Subcutaneous abdominal adipose tissue (tissue), 5 donors: ENCODE results near the gene KIAA1671.

ENCODE experiments used
- H3K27ac ChIP-seq: one replicate; pipeline ENCODE4 v1.7.0; 2013; ENCODE audit warnings: low read depth, mild to moderate bottlenecking, inconsistent platforms, low read length, moderate library complexity
- H3K27me3 ChIP-seq, 5 donors: one replicate each; pipeline ENCODE4 v1.7.0; 2013; ENCODE audit warnings: low read length in 5 of 5, inconsistent platforms in 1 of 5; ENCODE audit not compliant: control insufficient read depth in 5 of 5, insufficient read depth in 4 of 5
- H3K36me3 ChIP-seq, 5 donors: one replicate each; pipeline ENCODE4 v1.7.0; 2013; ENCODE audit warnings: low read length in 5 of 5; ENCODE audit not compliant: control insufficient read depth in 5 of 5, insufficient read depth in 5 of 5
- H3K4me1 ChIP-seq, 5 donors: one replicate each; pipeline ENCODE4 v1.7.0; 2013; ENCODE audit warnings: low read length in 5 of 5, mild to moderate bottlenecking in 3 of 5, moderate library complexity in 1 of 5; ENCODE audit not compliant: control insufficient read depth in 5 of 5, insufficient read depth in 5 of 5
- H3K4me3 ChIP-seq, 5 donors: one replicate each; pipeline ENCODE4 v1.7.0; 2013; ENCODE audit warnings: low read length in 5 of 5, low read depth in 1 of 5
- H3K9ac ChIP-seq, 5 donors: one replicate each; pipeline ENCODE4 v1.7.0; 2013; ENCODE audit warnings: low read length in 5 of 5, mild to moderate bottlenecking in 4 of 5, moderate library complexity in 3 of 5
- H3K9me3 ChIP-seq, 5 donors: one replicate each; pipeline ENCODE4 v1.7.0; 2013; ENCODE audit warnings: low read length in 5 of 5; ENCODE audit not compliant: control insufficient read depth in 5 of 5
- donor health status: healthy.
- donor health status: healthy.
- donor health status: healthy.
- donor health status: healthy.
- donor health status: healthy.

KIAA1671 gene

DNA sequence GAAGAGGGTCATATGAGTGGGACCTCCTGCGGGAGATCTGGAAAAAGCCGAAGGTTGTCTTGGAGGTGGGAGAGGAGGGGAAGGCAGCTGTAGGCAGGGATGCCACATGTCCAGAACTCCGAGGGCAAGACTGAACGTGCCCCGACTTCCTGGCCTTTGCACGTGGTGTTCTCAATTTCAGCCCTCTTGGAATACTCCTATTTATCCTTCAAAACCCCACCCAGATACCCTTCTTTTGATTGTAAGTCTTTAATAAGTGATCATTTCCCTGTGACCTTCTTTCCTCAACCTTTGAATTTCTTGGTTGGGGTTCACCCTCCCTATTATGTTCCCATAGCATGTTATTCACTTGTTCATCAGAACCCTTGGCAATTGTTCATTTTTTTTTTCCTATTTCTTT is 151.9 kb downstream of the KIAA1671 start:
- no peak overlapping the region for H3K4me3 ChIP-seq
- no peaks in the 10 kb centered on the region for H3K36me3 ChIP-seq
- H3K27me3 ChIP-seq: peaks cover 0 to 3% (median 0%) of the 10 kb centered on the region in 5 donors
- peaks cover 0 to 3% (median 0%) of the 10 kb centered on the region in 5 donors for H3K9me3 ChIP-seq
- no peak overlapping the region for H3K27ac ChIP-seq
- H3K9ac ChIP-seq: no peak overlapping the region
- H3K4me1 ChIP-seq: peaks cover 0 to 3% (median 0%) of the 10 kb centered on the region in 5 donors

DNA sequence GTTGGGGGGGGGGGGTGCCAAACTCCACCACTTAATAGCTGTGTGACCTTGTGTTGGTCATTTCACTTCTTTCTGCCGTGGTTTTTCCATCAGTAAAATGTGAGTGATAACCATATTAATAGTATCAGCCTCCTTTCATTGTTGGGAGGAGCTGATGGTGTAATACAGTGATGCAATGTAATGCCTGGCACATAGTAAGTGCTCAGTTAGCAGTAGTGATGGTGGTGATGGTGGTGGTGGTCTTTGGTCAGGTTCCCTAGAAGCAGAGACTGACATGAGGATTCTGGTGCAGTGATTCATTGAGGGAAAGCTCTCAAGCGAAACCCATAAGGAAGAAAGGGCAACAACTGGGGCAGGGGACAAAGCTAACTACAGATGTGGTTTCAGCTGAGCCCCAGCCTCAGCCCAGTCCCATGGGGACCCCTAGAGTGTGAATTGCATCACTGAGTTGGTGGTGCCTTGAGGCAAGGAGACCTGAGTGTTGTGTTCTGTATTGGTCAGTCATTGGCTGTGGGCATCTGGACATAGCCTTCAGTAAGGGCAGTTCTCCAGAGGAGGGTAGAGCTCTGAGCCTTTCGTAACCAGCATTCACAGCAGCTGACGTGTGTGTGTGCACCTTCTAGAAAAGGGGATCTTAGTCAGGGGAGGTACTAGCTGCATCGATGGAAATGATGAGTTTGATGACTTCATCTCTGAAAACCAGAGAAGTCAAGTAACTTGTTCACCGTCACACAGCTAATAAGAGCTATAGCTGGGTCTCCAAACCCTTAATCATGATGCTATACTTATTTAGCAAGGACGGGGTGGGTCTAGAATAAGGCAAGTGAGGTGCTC is 153.5 kb downstream of the KIAA1671 start:
- H3K9me3 ChIP-seq: peaks cover 0 to 3% (median 0%) of the 10 kb centered on the region in 5 donors
- no peak overlapping the region for H3K4me3 ChIP-seq
- H3K9ac ChIP-seq: no peak overlapping the region
- no peak overlapping the region for H3K27ac ChIP-seq
- H3K4me1 ChIP-seq: peaks cover 2 to 9% (median 6%) of the 10 kb centered on the region in 5 donors
- H3K27me3 ChIP-seq: peaks cover 0 to 3% (median 0%) of the 10 kb centered on the region in 5 donors
- H3K36me3 ChIP-seq: no peaks in the 10 kb centered on the region

GRCh38 chr22:25109878-25110595 is 157.5 kb downstream of the KIAA1671 start:
- peaks cover 0 to 3% (median 0%) of the 10 kb centered on the region in 5 donors for H3K9me3 ChIP-seq
- H3K36me3 ChIP-seq: no peaks in the 10 kb centered on the region
- peaks cover 0 to 3% (median 3%) of the 10 kb centered on the region in 5 donors for H3K27me3 ChIP-seq
- no peak overlapping the region for H3K4me3 ChIP-seq
- peak overlapping the region in 1 of 5 donors; percentile 71 for H3K9ac ChIP-seq
- peak overlapping the region; percentile 72 for H3K27ac ChIP-seq
- H3K4me1 ChIP-seq: peaks cover 4 to 44% (median 41%) of the 10 kb centered on the region in 5 donors

DNA sequence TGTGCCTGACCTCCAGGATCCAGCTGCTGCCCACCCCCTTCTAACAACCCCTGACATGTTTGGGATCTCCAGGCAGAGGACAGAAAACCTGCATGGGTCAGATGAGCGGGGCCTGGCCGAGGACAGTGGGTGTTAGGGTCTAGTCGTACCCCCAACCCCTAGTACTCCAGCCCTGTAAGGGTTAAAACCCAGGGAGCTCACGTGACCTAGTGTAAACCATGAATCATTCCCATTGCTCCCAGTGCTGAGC is 158.0 kb downstream of the KIAA1671 start:
- Histone ChIP-seq H3K4me1 (peaks cover 4 to 49% (median 43%) of the 10 kb centered on the region in 5 donors), H3K36me3 (no peaks in the 10 kb centered on the region), H3K4me3 (peak overlapping the region; percentile 62 to 80 (median 79)), H3K27me3 (peaks cover 0 to 3% (median 3%) of the 10 kb centered on the region in 5 donors), H3K27ac (peak overlapping the region; percentile 72), H3K9me3 (peaks cover 0 to 3% (median 0%) of the 10 kb centered on the region in 5 donors), H3K9ac (peak overlapping the region in 2 of 5 donors; percentile 66 to 71)

- Histone ChIP-seq H3K4me1 (peaks cover 4 to 49% (median 41%) of the 10 kb centered on the region in 5 donors), H3K9me3 (peaks cover 0 to 3% (median 0%) of the 10 kb centered on the region in 5 donors), H3K36me3 (no peaks in the 10 kb centered on the region), H3K9ac (peak overlapping the region in 3 of 5 donors; percentile 35 to 71 (median 66)), H3K27me3 (peaks cover 0 to 3% (median 2%) of the 10 kb centered on the region in 5 donors), H3K27ac (peak overlapping the region; percentile 72), H3K4me3 (peak overlapping the region; percentile 62 to 80 (median 79))
These were observed 158.5 kb downstream of the KIAA1671 start for GRCh38 chr22:25110846-25111578.

DNA sequence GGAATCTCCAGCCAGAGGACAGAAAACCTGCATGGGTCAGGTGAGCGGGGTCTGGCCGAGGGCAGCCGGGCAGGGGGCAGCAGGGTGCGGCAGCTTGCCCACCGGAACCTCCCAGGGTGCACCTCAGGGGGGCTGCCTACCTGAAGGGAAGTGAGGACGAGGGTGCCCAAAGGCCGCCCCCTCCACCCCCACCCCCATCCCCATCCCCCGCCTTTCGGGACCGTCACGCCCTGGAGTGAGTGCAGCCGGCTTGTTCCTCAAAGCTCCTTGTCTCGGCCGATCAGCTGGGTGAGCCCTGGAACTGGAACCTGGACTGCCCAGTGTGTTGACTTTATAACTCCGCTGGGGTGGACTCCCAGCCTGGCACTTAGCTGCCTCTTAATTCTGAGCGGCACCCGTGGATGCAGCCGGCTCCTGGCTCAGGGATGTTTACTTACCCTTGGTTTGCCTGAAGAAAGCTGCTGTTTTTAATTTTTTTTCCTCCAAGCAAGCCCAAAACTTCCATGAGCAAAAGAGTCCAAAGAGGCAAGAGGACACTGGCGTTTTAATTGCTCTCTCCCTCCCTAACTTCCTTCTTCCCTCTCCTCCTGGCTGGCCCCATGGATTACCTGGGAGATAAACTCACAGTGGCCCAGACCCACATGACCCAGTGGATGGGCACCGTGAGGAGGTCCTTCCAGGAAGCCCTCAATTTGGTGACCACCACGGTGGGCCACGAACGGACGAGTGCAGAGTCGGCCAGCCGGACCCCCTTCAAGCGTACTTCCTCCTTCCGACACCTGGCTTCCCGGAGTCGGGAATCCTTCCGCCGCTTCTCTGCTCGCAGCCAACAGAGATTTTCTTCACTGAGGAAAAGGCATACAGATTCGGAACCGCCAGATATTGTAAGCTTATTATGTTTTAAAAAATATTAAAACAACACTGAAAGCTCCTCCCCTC is 159.3 kb downstream of the KIAA1671 start:
- Histone ChIP-seq H3K4me1 (peaks cover 4 to 53% (median 40%) of the 10 kb centered on the region in 5 donors), H3K27me3 (peaks cover 0 to 3% (median 0%) of the 10 kb centered on the region in 5 donors), H3K4me3 (peak overlapping the region; percentile 60 to 80 (median 78)), H3K36me3 (no peaks in the 10 kb centered on the region), H3K9ac (peak overlapping the region in 3 of 5 donors; percentile 35 to 71 (median 66)), H3K9me3 (peaks cover 0 to 3% (median 0%) of the 10 kb centered on the region in 5 donors), H3K27ac (peak overlapping the region; percentile 72)

DNA sequence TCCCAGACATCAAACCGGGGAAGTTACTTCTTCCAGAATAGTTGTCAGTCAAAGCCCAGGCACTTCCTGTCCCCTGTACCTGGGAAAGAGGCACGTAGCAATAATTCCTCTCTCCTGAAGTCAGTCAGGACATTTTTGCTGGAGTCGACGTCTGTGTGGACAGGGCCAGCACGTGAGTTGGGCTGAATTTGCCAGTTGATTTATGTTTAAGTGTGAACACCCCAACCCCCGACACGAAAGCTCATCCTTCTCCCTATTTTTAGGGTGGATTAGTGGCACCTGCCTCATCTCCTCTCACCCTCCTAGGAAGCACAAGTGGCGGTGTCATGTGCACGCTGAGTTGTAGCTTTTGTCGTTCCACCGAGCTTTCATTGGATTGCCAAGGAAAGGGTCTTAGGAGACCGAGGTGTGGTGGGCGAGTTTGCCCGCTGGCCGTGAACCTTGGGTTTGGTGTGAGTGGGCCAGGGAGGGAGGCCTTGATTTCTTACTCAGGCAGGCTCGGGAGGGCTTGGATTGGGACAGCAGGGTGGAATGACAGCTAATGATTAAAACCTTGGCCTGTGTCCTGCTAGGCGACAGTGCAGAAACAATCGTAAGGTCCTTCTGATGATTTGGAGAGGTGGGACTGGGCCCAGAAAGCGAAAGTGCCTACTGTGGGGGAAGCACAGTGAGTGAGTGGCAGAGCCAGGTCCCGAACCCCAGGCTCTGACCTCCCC is 160.2 kb downstream of the KIAA1671 start:
- no peaks in the 10 kb centered on the region for H3K36me3 ChIP-seq
- peak overlapping the region in 4 of 5 donors; percentile 23 to 57 (median 27) for H3K9ac ChIP-seq
- peak overlapping the region; percentile 72 for H3K27ac ChIP-seq
- H3K9me3 ChIP-seq: peaks cover 0 to 3% (median 0%) of the 10 kb centered on the region in 5 donors
- peak overlapping the region in 4 of 5 donors; percentile 39 to 80 (median 52) for H3K4me3 ChIP-seq
- peaks cover 0 to 3% (median 0%) of the 10 kb centered on the region in 5 donors for H3K27me3 ChIP-seq
- peaks cover 4 to 53% (median 40%) of the 10 kb centered on the region in 5 donors for H3K4me1 ChIP-seq

- Histone ChIP-seq H3K27me3 (peaks cover 0 to 3% (median 0%) of the 10 kb centered on the region in 5 donors), H3K36me3 (peaks cover 0 to 3% (median 0%) of the 10 kb centered on the region in 5 donors), H3K4me3 (peak overlapping the region in 4 of 5 donors; percentile 39 to 80 (median 52)), H3K9me3 (peaks cover 0 to 3% (median 0%) of the 10 kb centered on the region in 5 donors), H3K9ac (peak overlapping the region in 2 of 5 donors; percentile 16 to 30), H3K27ac (peak overlapping the region; percentile 72), H3K4me1 (peaks cover 4 to 53% (median 40%) of the 10 kb centered on the region in 5 donors)
These were observed 160.8 kb downstream of the KIAA1671 start for GRCh38 chr22:25113316-25113721.
